MCF 10A (cell line): Measurements from ENCODE around the gene ZCCHC24. TPM values are rescaled to one million over a fixed set of nuclear protein-coding genes. Genes with fewer than 3 reads are reported as not detected.

ENCODE experiments used
- BruUV-seq: library from RNA; stranded (reverse); fragments of 400-500 nt; replicated peaks from 2 replicates; lab custom pipeline; 2021; lab: Mats Ljungman, UMichigan
- CTCF ChIA-PET: fragments of 300-600 bp; sonication (Branson Sonifier 250); formaldehyde crosslinking; extraction: SDS; loops from one replicate; lab custom pipeline; 2021; ENCODE audit warnings: antibody characterized with exemption, inconsistent platforms; lab: Yijun Ruan, JAX
- POLR2A ChIA-PET: fragments of 300-600, 350-650 bp; sonication (Branson Sonifier 250); formaldehyde crosslinking; extraction: SDS; loops from one replicate; lab custom pipeline; 2020; ENCODE audit warnings: antibody characterized with exemption, inconsistent platforms; lab: Yijun Ruan, JAX
- DNase-seq: peaks from one replicate; pipeline ENCODE4 v3.0.0-alpha.2; 2018; ENCODE audit not compliant: unreplicated experiment
- H3K27ac Mint-ChIP-seq: one replicate; pipeline ENCODE4 v1.8.0; 2022; ENCODE audit warnings: mild to moderate bottlenecking, low read depth, mixed read lengths; ENCODE audit not compliant: unreplicated experiment
- H3K27me3 Mint-ChIP-seq: one replicate; pipeline ENCODE4 v1.8.0; 2022; ENCODE audit warnings: mixed read lengths; ENCODE audit not compliant: insufficient read depth, unreplicated experiment
- H3K36me3 Mint-ChIP-seq: one replicate; pipeline ENCODE4 v1.8.0; 2022; ENCODE audit warnings: mild to moderate bottlenecking, moderate library complexity, mixed read lengths; ENCODE audit not compliant: insufficient read depth, unreplicated experiment
- H3K4me1 Mint-ChIP-seq: one replicate; pipeline ENCODE4 v1.8.0; 2022; ENCODE audit warnings: mixed read lengths; ENCODE audit not compliant: insufficient read depth, unreplicated experiment
- H3K4me3 Mint-ChIP-seq: one replicate; pipeline ENCODE4 v1.8.0; 2022; ENCODE audit warnings: mild to moderate bottlenecking, moderate library complexity, mixed read lengths; ENCODE audit not compliant: unreplicated experiment
- H3K9me3 Mint-ChIP-seq: one replicate; pipeline ENCODE4 v1.8.0; 2022; ENCODE audit warnings: mixed read lengths; ENCODE audit not compliant: unreplicated experiment
- intact Hi-C: fragments of 100-400 bp; cut with micrococcal nuclease; formaldehyde crosslinking; loops from 2 replicates; pipeline ENCODE4 v1.14.1; 2022
- total RNA-seq: library from RNA; stranded (reverse); gene quantifications from 2 replicates; pipeline ENCODE4 v1.2.3, GENCODE V29; 2022
- TF ChIP-seq, protein P1 (sequence below): fragments of 200-600 bp; IDR thresholded peaks from one replicate; pipeline ENCODE4 v1.8.0; 2022; ENCODE audit warnings: antibody characterized with exemption, mild to moderate bottlenecking; ENCODE audit not compliant: unreplicated experiment

ZCCHC24 gene
- total RNA-seq, 1 experiment from 2014 or later = 2.8 TPM

DNA sequence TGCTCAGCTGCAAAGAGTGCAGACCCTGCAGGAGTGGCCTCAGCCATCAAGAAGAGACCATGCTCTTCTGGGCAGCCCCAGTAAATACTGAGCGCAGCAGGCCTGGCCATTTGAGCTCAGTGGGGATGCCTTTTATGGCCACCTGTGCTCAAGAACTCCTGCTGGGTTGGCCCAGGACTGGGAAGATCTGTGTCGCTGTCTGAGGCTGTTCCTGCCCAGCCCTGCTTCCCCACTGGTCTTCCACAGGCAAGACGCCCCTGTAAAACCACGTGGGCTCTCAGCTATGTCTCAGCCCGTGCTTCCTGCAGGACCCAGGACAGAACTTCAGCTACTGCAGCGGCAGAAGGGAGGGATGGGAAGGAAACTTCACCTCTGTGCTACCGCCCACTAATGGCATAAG is 108.7 kb downstream of the ZCCHC24 start:
- intact Hi-C loops = no loop called here
- DNase-seq = no peak
- H3K4me3 Mint-ChIP-seq = no peak overlapping the region
- no peaks in the 10 kb centered on the region for H3K9me3 Mint-ChIP-seq
- ChIA-PET POLR2A (interaction anchor here (0.6 kb wide), 1 partner anchor 138 kb away, joined by 3 read pairs; no protein-coding TSS in a partner anchor), CTCF (interaction anchor here (0.9 to 4.8 kb wide), 2 partner anchors 9 to 15 kb away, joined by 4 to 34 read pairs; partner anchors contain the start of gene PPIF)
- TF ChIP-seq, protein P1, sequence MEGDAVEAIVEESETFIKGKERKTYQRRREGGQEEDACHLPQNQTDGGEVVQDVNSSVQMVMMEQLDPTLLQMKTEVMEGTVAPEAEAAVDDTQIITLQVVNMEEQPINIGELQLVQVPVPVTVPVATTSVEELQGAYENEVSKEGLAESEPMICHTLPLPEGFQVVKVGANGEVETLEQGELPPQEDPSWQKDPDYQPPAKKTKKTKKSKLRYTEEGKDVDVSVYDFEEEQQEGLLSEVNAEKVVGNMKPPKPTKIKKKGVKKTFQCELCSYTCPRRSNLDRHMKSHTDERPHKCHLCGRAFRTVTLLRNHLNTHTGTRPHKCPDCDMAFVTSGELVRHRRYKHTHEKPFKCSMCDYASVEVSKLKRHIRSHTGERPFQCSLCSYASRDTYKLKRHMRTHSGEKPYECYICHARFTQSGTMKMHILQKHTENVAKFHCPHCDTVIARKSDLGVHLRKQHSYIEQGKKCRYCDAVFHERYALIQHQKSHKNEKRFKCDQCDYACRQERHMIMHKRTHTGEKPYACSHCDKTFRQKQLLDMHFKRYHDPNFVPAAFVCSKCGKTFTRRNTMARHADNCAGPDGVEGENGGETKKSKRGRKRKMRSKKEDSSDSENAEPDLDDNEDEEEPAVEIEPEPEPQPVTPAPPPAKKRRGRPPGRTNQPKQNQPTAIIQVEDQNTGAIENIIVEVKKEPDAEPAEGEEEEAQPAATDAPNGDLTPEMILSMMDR = no peak
- no peaks in the 10 kb centered on the region for H3K36me3 Mint-ChIP-seq
- no peaks in the 10 kb centered on the region for H3K27me3 Mint-ChIP-seq
- H3K27ac Mint-ChIP-seq = no peak overlapping the region
- BruUV-seq = no TSS peak
- peaks cover 7% of the 10 kb centered on the region for H3K4me1 Mint-ChIP-seq

GRCh38 chr10:79336276-79336675 is 109.1 kb downstream of the ZCCHC24 start:
- Mint-ChIP-seq H3K36me3 (no peaks in the 10 kb centered on the region), H3K27me3 (no peaks in the 10 kb centered on the region), H3K9me3 (no peaks in the 10 kb centered on the region), H3K4me1 (peaks cover 7% of the 10 kb centered on the region), H3K27ac (no peak overlapping the region), H3K4me3 (no peak overlapping the region)
- POLR2A ChIA-PET = no interaction called here
- DNase-seq = no peak
- BruUV-seq = no TSS peak
- TF ChIP-seq, protein P1 = no peak
- intact Hi-C loops = no loop called here
- CTCF ChIA-PET = interaction anchor here (0.9 to 4.8 kb wide), 2 partner anchors 9 to 15 kb away, joined by 4 to 34 read pairs; partner anchors contain the start of gene PPIF

DNA sequence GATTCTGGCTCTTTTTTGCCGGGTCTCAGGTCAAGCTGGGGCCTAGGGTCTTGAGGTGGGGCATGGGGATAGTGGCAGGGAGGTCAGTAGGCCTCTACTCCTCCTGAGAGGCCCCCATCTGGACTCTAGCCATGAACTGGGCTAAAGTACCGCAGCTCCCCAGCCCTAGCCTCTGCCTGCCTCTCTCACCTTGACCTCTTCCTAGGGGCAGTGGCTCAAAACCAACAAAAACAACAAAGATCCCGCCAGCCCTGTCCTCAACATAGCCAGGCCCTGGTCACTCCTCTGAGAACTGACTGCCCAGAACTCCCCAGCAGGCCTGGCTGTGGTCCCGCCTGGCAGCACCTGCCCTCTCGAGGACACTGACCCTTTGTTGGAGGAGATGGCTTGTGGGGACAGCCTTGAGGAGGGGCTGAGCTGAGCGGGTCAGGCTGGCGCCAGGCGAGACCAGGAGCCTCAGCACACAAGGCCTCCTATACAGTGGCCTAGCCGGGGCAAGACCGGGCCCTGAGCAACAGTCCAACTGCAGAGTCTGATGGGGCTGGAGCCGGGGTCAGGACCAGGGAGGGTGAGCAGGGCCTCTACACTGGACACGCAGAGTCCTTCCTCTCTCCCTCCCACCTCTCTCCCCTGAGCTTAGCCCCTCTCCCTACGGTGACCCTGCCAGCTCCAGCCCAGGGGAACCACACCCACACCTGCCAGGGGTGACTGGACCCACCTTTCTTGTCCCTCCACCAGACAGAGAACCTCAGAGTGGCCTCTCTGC is 109.8 kb downstream of the ZCCHC24 start:
- intact Hi-C loops = no loop called here
- BruUV-seq = no TSS peak
- ChIA-PET CTCF (interaction anchor here (0.9 to 4.8 kb wide), 3 partner anchors 10 to 152 kb away, joined by 3 to 34 read pairs (median 4); partner anchors contain the start of gene PPIF), POLR2A (interaction anchor here (0.5 to 3.1 kb wide), 3 partner anchors 12 to 140 kb away, joined by 3 to 18 read pairs (median 3); no protein-coding TSS in a partner anchor)
- Mint-ChIP-seq H3K36me3 (no peaks in the 10 kb centered on the region), H3K27ac (no peak overlapping the region), H3K4me3 (no peak overlapping the region), H3K4me1 (peaks cover 7% of the 10 kb centered on the region), H3K27me3 (no peaks in the 10 kb centered on the region), H3K9me3 (no peaks in the 10 kb centered on the region)
- TF ChIP-seq, protein P1 = no peak
- DNase-seq = no peak

DNA sequence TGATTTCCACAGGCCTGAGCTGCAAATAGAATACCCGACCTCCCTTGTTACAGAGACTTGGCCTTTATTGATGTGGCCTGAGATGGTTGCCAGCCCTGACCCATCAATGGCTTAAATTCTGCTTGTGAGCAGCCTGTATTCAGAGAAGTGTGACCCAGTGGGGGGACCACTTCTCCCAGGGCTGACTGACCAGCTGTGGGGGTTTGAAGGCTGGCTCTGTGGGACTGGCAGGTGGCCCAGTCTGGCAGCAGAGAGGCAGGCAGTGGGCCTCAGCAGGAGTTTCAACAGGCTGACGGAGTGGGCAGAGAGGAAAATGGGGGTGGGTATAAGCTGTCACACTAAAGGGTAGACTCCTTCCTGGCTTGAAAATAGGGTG is 110.3 kb downstream of the ZCCHC24 start:
- Mint-ChIP-seq H3K27ac (no peak overlapping the region), H3K27me3 (no peaks in the 10 kb centered on the region), H3K9me3 (no peaks in the 10 kb centered on the region), H3K4me1 (peaks cover 7% of the 10 kb centered on the region), H3K36me3 (no peaks in the 10 kb centered on the region), H3K4me3 (no peak overlapping the region)
- DNase-seq = no peak
- TF ChIP-seq, protein P1 = no peak
- ChIA-PET CTCF (interaction anchor here (0.6 to 4.8 kb wide), 3 partner anchors 11 to 728 kb away, joined by 3 to 34 read pairs (median 3); partner anchors contain the start of gene PPIF), POLR2A (interaction anchor here (0.5 to 3.1 kb wide), 4 partner anchors 11 to 140 kb away, joined by 3 to 18 read pairs (median 3); no protein-coding TSS in a partner anchor)
- BruUV-seq = no TSS peak
- intact Hi-C loops = no loop called here
